Hematopoietic multipotent progenitor cell treated with erythropoietin and hydrocortisone succinate and interleukin-3 and kit ligand, for 6 days (in vitro differentiated cells): Measurements from ENCODE around the gene C12orf75.
"Not testable (repeated sequence)": the region's sequence is repeated elsewhere in the genome, so short reads cannot be mapped to it uniquely, and the experiment has no call there.

Experiments used
- DNase-seq: peaks from one replicate; pipeline ENCODE4 v3.0.0-alpha.2; 2015

Gene C12orf75

GRCh38 chr12:105384220-105384619, 53.7 kb downstream of the C12orf75 start:
- no peak for DNase-seq

GRCh38 chr12:105384916-105385535, 54.5 kb downstream of the C12orf75 start:
- DNase-seq = no peak

GRCh38 chr12:105386431-105386830, 55.9 kb downstream of the C12orf75 start:
- no peak for DNase-seq

GRCh38 chr12:105391231-105391630, 60.7 kb downstream of the C12orf75 start:
- DNase-seq = no peak

- no peak for DNase-seq
These were observed 63.1 kb downstream of the C12orf75 start for GRCh38 chr12:105393587-105393986.

- no peak for DNase-seq
These were observed 65.5 kb downstream of the C12orf75 start for GRCh38 chr12:105396024-105396423.

- DNase-seq = no peak
These were observed 66.5 kb downstream of the C12orf75 start for GRCh38 chr12:105396983-105397382.

- no peak for DNase-seq
These were observed 68.4 kb downstream of the C12orf75 start for GRCh38 chr12:105398930-105399329.

GRCh38 chr12:105399428-105400081, 69.1 kb downstream of the C12orf75 start:
- no peak for DNase-seq

GRCh38 chr12:105400227-105400626, 69.7 kb downstream of the C12orf75 start:
- no peak for DNase-seq

- DNase-seq = no peak
These were observed 70.7 kb downstream of the C12orf75 start for GRCh38 chr12:105401198-105401597.

GRCh38 chr12:105402366-105402765, 71.9 kb downstream of the C12orf75 start:
- no peak for DNase-seq

GRCh38 chr12:105403095-105403494, 72.6 kb downstream of the C12orf75 start:
- DNase-seq = no peak

- not testable (repeated sequence) for DNase-seq
These were observed 73.6 kb downstream of the C12orf75 start for GRCh38 chr12:105404134-105404533.

GRCh38 chr12:105406497-105406896, 76.0 kb downstream of the C12orf75 start:
- DNase-seq = no peak

- DNase-seq = no peak
These were observed 78.8 kb downstream of the C12orf75 start for GRCh38 chr12:105409279-105409678.

- DNase-seq = peak; percentile 30
These were observed 79.4 kb downstream of the C12orf75 start for GRCh38 chr12:105409801-105410471.

- DNase-seq = no peak
These were observed 83.5 kb downstream of the C12orf75 start for GRCh38 chr12:105413911-105414487.

GRCh38 chr12:105417732-105418131, 87.2 kb downstream of the C12orf75 start:
- DNase-seq = no peak

GRCh38 chr12:105418229-105418628, 87.7 kb downstream of the C12orf75 start:
- DNase-seq = no peak

GRCh38 chr12:105418821-105419291, 88.4 kb downstream of the C12orf75 start:
- DNase-seq = no peak

GRCh38 chr12:105419606-105420005, 89.1 kb downstream of the C12orf75 start:
- DNase-seq = no peak

GRCh38 chr12:105420046-105420445, 89.6 kb downstream of the C12orf75 start:
- DNase-seq = no peak
